OCI-LY3 (cell line): Measurements from ENCODE around the gene ZNF407.

ENCODE experiments used
- CTCF ChIP-seq: fragments of 200-600, 300-600 bp; sonication (generic); IDR thresholded peaks from 2 replicates; pipeline ENCODE4 v1.5.1; 2014; ENCODE audit warnings: antibody characterized with exemption, low read length, low read depth
- EZH2phosphoT487 ChIP-seq: fragments of 200-600 bp; shearing (Covaris generic); IDR thresholded peaks from 2 replicates; pipeline ENCODE4 v1.6.1; 2018; ENCODE audit warnings: antibody characterized with exemption, mixed run types, low read depth

GRCh38 chr18:74644713-74645112 lies 47.0 kb downstream of the ZNF407 start:
- TF ChIP-seq CTCF: no peak
- no peak for TF ChIP-seq EZH2phosphoT487
